ENCODE results near the gene ANKRD12.

The ANKRD12 gene

GRCh38 chr18:9132628-9133027, 4.0 kb upstream of the ANKRD12 start:
- H3K79me2 ChIP-seq (ENCODE audit: insufficient read depth, low read length): no peaks in the 10 kb centered on the region

GRCh38 chr18:9133225-9133624, 3.4 kb upstream of the ANKRD12 start:
- Histone ChIP-seq H3K9ac (ENCODE audit: low read length) (no peak overlapping the region), H3K9me3 (ENCODE audit: low read length) (no peaks in the 10 kb centered on the region), H3K27ac (ENCODE audit: low read depth, low read length, poor library complexity, severe bottlenecking) (no peak overlapping the region), H2AFZ (ENCODE audit: low read length) (no peak overlapping the region), H3K4me3 (ENCODE audit: low read depth, low read length, poor library complexity, severe bottlenecking) (no peak overlapping the region), H3F3A (ENCODE audit: insufficient read depth, low read length) (peaks cover 7% of the 10 kb centered on the region; the same call in 1 of the 2 replicates), H3K9me2 (ENCODE audit: low read depth, low read length) (no peaks in the 10 kb centered on the region), H3K4me2 (ENCODE audit: low read length) (no peak overlapping the region), H4K20me1 (ENCODE audit: insufficient read depth, low read length) (no peaks in the 10 kb centered on the region), H3K27me3 (ENCODE audit: insufficient read depth, low read length) (no peaks in the 10 kb centered on the region), H3K79me2 (ENCODE audit: insufficient read depth, low read length) (peaks cover 6% of the 10 kb centered on the region), H3K4me1 (ENCODE audit: insufficient read depth, low read length, severe bottlenecking) (peaks cover 33% of the 10 kb centered on the region), H3K36me3 (ENCODE audit: insufficient read depth, low read length) (peaks cover 61% of the 10 kb centered on the region)
- no peak for TF ChIP-seq CTCF (IDR thresholded peaks at IDR 0.05; ENCODE audit: low read length)
- TF ChIP-seq EZH2 (IDR thresholded peaks at IDR 0.05; ENCODE audit: borderline replicate concordance, low read length): no peak

More at GRCh38 chr18:9132628-9133027, 4.0 kb upstream of the ANKRD12 start:
- Histone ChIP-seq H2AFZ (ENCODE audit: low read length) (no peak overlapping the region), H3K27ac (ENCODE audit: low read depth, low read length, poor library complexity, severe bottlenecking) (no peak overlapping the region), H3K9me3 (ENCODE audit: low read length) (no peaks in the 10 kb centered on the region), H3K27me3 (ENCODE audit: insufficient read depth, low read length) (no peaks in the 10 kb centered on the region), H3K4me1 (ENCODE audit: insufficient read depth, low read length, severe bottlenecking) (peaks cover 31% of the 10 kb centered on the region), H3K4me3 (ENCODE audit: low read depth, low read length, poor library complexity, severe bottlenecking) (no peak overlapping the region), H3K4me2 (ENCODE audit: low read length) (no peak overlapping the region), H3K9ac (ENCODE audit: low read length) (no peak overlapping the region), H3K9me2 (ENCODE audit: low read depth, low read length) (no peaks in the 10 kb centered on the region), H3K36me3 (ENCODE audit: insufficient read depth, low read length) (peaks cover 67% of the 10 kb centered on the region), H3F3A (ENCODE audit: insufficient read depth, low read length) (peaks cover 7% of the 10 kb centered on the region; the same call in 1 of the 2 replicates), H4K20me1 (ENCODE audit: insufficient read depth, low read length) (no peaks in the 10 kb centered on the region)
- TF ChIP-seq EZH2 (IDR thresholded peaks at IDR 0.05; ENCODE audit: borderline replicate concordance, low read length) (no peak), CTCF (IDR thresholded peaks at IDR 0.05; ENCODE audit: low read length) (no peak)

- peak overlapping the region; percentile 71 for H3K4me3 ChIP-seq (ENCODE audit: low read depth, low read length, poor library complexity, severe bottlenecking)
- peaks cover 54% of the 10 kb centered on the region for H3K4me1 ChIP-seq (ENCODE audit: insufficient read depth, low read length, severe bottlenecking)
- peaks cover 6% of the 10 kb centered on the region; the same call in 1 of the 2 replicates for H3F3A ChIP-seq (ENCODE audit: insufficient read depth, low read length)
- H3K27ac ChIP-seq (ENCODE audit: low read depth, low read length, poor library complexity, severe bottlenecking): peak overlapping the region; percentile 96
- no peaks in the 10 kb centered on the region for H3K27me3 ChIP-seq (ENCODE audit: insufficient read depth, low read length)
- H3K9me2 ChIP-seq (ENCODE audit: low read depth, low read length): no peaks in the 10 kb centered on the region
- H3K36me3 ChIP-seq (ENCODE audit: insufficient read depth, low read length): peaks cover 41% of the 10 kb centered on the region
- no peaks in the 10 kb centered on the region for H3K9me3 ChIP-seq (ENCODE audit: low read length)
- no peak for TF ChIP-seq EZH2 (IDR thresholded peaks at IDR 0.05; ENCODE audit: borderline replicate concordance, low read length)
- TF ChIP-seq CTCF (IDR thresholded peaks at IDR 0.05; ENCODE audit: low read length): no peak
- no peaks in the 10 kb centered on the region for H4K20me1 ChIP-seq (ENCODE audit: insufficient read depth, low read length)
- H3K79me2 ChIP-seq (ENCODE audit: insufficient read depth, low read length): peaks cover 26% of the 10 kb centered on the region
- no peak overlapping the region for H2AFZ ChIP-seq (ENCODE audit: low read length)
- peak overlapping the region; percentile 78 for H3K4me2 ChIP-seq (ENCODE audit: low read length)
- H3K9ac ChIP-seq (ENCODE audit: low read length): peak overlapping the region; percentile 74
These were observed 1.3 kb upstream of the ANKRD12 start for GRCh38 chr18:9135081-9135911.

Measured in OCI-LY1 (cell line).